ENCODE data around the gene MOGAT2.

Gene MOGAT2

DNA sequence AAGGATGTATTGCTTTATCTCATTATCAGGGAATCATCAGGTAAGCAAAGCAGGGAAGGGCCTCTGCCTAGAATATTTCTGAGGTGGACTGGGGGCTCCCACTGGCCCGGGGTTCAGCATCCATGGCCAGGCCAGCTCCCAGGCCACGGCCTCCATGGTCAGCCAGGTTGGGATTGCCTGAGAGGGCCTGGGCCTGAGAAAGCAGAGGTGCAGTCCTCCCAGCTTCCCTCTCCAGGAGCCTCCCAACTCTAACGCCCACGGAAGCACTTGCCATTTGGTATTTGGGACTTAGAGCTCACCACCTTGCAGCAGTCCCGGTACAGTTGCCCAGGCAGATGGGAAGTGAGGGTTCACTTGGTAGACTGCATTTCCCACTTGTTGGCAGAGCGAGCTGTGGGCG, 63.7 kb downstream of the MOGAT2 start:
- no peak for DNase-seq (ENCODE audit: low read depth)

DNA sequence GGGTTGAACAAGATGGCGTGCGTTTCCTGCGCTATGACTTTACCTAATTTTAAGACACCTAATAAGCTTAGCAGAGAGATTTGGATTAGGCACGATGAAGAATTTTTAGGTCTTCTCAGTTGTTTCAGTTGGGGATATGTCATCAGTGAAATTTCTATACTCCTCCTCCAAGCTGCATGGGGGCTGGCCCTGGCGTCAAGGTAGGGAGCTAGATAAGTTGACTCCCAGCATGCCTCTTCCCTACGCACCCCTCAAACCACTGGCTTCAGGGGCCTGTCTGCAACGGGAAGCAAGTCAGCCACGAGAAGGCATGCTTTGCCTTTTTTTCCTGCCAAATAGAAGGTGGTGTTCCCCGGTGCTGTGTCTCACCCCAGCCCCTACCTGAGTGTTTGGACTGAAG, 64.2 kb downstream of the MOGAT2 start:
- no peak for DNase-seq (ENCODE audit: low read depth)

Measured in HS-27A (cell line).